ENCODE results near the gene CYP27B1. TPM values are rescaled to one million over a fixed set of nuclear protein-coding genes. Genes with fewer than 3 reads are reported as not detected.
"Not testable (repeated sequence)": the region's sequence is repeated elsewhere in the genome, so short reads cannot be mapped to it uniquely, and the experiment has no call there.

Gene CYP27B1
- total RNA-seq, 4 donors from 2014 or later = 3.0 TPM; not detected in 3

DNA sequence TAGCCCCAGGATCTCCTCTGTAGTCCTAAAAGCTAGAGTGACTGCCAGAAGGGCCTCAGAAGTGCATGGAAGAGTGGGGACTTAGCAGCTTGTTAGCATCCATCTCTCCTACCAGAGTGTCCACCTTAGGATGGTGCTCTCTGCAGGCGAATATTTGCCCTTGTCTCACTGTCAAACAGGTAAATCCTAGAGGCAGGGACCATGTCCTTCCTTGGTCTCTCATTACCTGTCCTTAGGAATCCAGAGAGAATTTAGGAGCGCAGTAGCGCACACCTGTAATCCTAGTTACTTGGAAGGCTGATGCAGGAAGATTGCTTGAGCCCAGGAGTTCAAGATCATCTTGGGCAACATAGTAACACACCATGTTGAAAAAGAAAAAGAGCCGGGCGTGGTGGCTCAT, 49.7 kb downstream of the CYP27B1 start:
- Histone ChIP-seq H3K4me1 (no peaks in the 10 kb centered on the region), H3K36me3 (peaks cover 0 to 97% (median 25%) of the 10 kb centered on the region in 3 donors), H3K27ac (no peak overlapping the region), H3K4me3 (no peak overlapping the region), H3K27me3 (no peaks in the 10 kb centered on the region), H3K9me3 (no peaks in the 10 kb centered on the region)
- DNase-seq (ENCODE audit: low spot score in 2 of 2) = no peak
- no peak for TF ChIP-seq POLR2A (IDR thresholded peaks at IDR 0.05)
- TF ChIP-seq EP300 (IDR thresholded peaks at IDR 0.05) = no peak
- TF ChIP-seq, protein P1, sequence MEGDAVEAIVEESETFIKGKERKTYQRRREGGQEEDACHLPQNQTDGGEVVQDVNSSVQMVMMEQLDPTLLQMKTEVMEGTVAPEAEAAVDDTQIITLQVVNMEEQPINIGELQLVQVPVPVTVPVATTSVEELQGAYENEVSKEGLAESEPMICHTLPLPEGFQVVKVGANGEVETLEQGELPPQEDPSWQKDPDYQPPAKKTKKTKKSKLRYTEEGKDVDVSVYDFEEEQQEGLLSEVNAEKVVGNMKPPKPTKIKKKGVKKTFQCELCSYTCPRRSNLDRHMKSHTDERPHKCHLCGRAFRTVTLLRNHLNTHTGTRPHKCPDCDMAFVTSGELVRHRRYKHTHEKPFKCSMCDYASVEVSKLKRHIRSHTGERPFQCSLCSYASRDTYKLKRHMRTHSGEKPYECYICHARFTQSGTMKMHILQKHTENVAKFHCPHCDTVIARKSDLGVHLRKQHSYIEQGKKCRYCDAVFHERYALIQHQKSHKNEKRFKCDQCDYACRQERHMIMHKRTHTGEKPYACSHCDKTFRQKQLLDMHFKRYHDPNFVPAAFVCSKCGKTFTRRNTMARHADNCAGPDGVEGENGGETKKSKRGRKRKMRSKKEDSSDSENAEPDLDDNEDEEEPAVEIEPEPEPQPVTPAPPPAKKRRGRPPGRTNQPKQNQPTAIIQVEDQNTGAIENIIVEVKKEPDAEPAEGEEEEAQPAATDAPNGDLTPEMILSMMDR (IDR thresholded peaks at IDR 0.05) = no peak
- 98 to 99% methylated on average over 5 of the region's 5 CpGs for WGBS, 2 donors

DNA sequence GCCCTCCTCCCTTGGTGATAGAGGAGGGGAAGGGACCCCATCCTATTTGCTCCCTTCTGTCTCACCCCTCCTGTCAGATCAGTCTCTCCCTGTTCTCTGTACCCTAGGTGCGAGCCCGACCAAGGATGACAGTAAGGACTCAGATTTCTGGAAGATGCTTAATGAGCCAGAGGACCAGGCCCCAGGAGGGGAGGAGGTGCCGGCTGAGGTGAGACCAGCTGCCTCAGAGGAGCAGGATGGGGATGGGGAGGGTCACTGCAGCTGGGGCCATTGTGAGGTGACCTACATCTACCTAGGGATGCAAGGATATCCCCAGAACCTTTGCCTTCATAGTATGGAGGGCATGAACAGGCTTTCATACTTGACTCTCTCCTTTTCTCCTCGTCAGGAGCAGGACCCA, 50.6 kb downstream of the CYP27B1 start:
- Histone ChIP-seq H3K9me3 (no peaks in the 10 kb centered on the region), H3K4me1 (no peaks in the 10 kb centered on the region), H3K4me3 (no peak overlapping the region), H3K27me3 (no peaks in the 10 kb centered on the region), H3K36me3 (peaks cover 0 to 97% (median 25%) of the 10 kb centered on the region in 3 donors), H3K27ac (no peak overlapping the region)
- WGBS, 2 donors = 90 to 92% methylated on average over 4 of the region's 4 CpGs
- no peak for DNase-seq (ENCODE audit: low spot score in 2 of 2)
- TF ChIP-seq, protein P1 (IDR thresholded peaks at IDR 0.05) = no peak
- TF ChIP-seq POLR2A (IDR thresholded peaks at IDR 0.05) (no peak), EP300 (IDR thresholded peaks at IDR 0.05) (no peak)

DNA sequence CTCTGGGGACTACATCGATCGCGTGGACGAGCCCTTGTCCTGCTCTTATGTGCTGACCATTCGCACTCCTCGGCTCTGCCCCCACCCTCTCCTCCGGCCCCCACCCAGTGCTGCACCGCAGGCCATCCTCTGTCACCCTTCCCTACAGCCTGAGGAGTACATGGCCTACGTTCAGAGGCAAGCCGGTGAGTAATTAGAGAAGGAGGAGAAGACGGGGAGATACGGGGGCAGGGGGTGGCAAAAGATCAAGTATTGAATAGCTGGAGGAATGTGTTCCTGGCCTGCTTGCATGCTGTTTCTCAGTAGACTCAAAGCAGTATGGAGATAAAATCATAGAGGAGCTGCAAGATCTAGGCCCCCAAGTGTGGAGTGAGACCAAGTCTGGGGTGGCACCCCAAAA, 51.1 kb downstream of the CYP27B1 start:
- TF ChIP-seq, protein P1 (IDR thresholded peaks at IDR 0.05) = no peak
- no peak for TF ChIP-seq POLR2A (IDR thresholded peaks at IDR 0.05)
- no peak for TF ChIP-seq EP300 (IDR thresholded peaks at IDR 0.05)
- no peaks in the 10 kb centered on the region for H3K9me3 ChIP-seq
- peaks cover 0 to 93% (median 22%) of the 10 kb centered on the region in 3 donors for H3K36me3 ChIP-seq
- no peaks in the 10 kb centered on the region for H3K4me1 ChIP-seq
- no peak overlapping the region for H3K4me3 ChIP-seq
- H3K27me3 ChIP-seq = no peaks in the 10 kb centered on the region
- WGBS, 2 donors = 89 to 90% methylated on average over 12 of the region's 12 CpGs
- H3K27ac ChIP-seq = no peak overlapping the region
- DNase-seq (ENCODE audit: low spot score in 2 of 2) = no peak

DNA sequence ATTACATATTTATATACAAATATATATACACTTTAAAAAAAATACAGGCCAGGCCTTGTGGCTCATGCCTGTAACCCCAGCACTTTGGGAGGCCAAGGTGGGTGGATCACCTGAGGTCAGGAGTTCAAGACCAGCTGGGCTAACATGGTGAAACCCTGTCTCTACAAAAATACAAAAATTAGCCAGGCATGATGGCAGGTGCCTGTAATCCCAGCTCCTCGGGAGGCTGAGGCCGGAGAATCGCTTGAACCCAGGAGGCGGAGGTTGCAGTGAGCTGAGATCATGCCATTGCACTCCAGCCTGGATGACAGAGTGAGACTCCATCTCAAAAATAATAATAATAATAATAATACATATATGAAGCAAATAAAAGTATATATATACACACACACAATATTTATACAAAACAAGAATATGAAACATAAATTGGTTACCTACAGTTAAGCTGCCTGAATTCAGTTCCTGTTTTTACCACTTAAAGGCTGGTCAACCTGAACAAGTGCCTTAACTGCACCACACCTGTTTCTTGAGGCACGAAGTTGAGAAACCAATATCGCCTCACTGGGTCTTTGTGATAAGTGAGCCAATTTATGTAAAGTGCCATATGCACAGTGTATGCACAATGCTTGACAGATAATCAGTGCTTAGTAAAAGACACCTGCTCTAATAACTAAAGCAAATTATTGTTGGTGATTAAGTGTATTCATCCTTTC, 51.7 kb downstream of the CYP27B1 start:
- H3K27me3 ChIP-seq; H3K4me3 ChIP-seq; H3K9me3 ChIP-seq; H3K27ac ChIP-seq; DNase-seq (ENCODE audit: low spot score in 2 of 2); H3K4me1 ChIP-seq: not testable (repeated sequence)
- peaks cover 0 to 87% (median 16%) of the 10 kb centered on the region in 3 donors for H3K36me3 ChIP-seq
- 90 to 96% methylated on average over 6 of the region's 6 CpGs for WGBS, 2 donors

DNA sequence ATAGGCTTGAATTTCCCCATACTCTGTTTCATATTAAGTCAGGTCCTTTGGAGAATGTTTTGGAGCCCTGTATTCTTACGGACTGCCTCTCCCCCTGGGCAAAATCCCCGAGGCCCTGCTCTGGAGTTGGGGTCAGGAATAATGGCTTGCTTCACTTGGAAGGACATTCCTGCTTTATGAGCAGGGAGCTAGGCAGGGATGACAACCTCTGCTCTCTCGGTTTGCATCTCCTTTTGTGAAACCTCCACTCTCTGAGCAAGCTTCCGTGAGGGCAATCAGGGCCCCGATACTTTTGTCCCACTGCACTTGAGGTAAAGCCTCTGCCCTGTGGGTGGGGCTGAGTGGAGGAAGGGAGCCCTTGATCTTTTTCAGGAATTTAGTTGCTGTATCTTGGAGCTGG, 53.7 kb downstream of the CYP27B1 start:
- Histone ChIP-seq H3K36me3 (peaks cover 0 to 81% (median 11%) of the 10 kb centered on the region in 3 donors), H3K9me3 (no peaks in the 10 kb centered on the region), H3K27ac (no peak overlapping the region), H3K27me3 (no peaks in the 10 kb centered on the region), H3K4me3 (no peak overlapping the region), H3K4me1 (no peaks in the 10 kb centered on the region)
- no peak for DNase-seq (ENCODE audit: low spot score in 2 of 2)
- TF ChIP-seq POLR2A (IDR thresholded peaks at IDR 0.05) = no peak
- WGBS, 2 donors = 60 to 66% methylated on average over 5 of the region's 5 CpGs

DNA sequence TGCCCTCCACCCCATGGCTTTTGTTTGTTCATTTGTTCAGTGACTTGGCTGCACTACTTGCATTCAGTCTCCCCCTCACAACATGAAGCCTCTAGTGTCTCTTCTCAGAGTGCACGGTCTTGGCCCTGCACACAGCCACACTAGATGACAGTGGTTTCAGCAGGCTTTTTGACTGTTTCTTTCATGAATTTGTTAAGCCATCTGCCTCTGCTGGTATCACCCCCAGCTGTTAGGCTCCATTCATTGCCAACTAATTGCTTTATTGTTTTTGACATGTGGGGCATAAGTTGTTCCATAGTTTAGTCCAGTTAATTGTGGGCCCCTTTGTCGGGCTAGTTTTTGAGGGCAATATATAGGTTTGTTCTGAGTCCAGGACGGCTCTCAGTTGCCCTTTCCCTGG, 54.2 kb downstream of the CYP27B1 start:
- DNase-seq (ENCODE audit: low spot score in 2 of 2) = no peak
- no peaks in the 10 kb centered on the region for H3K27me3 ChIP-seq
- H3K4me3 ChIP-seq = no peak overlapping the region
- H3K4me1 ChIP-seq = no peaks in the 10 kb centered on the region
- peaks cover 0 to 81% (median 7%) of the 10 kb centered on the region in 3 donors for H3K36me3 ChIP-seq
- TF ChIP-seq, protein P1 (IDR thresholded peaks at IDR 0.05) = no peak
- no peak for TF ChIP-seq POLR2A (IDR thresholded peaks at IDR 0.05)
- TF ChIP-seq EP300 (IDR thresholded peaks at IDR 0.05) = no peak
- WGBS, 2 donors = 63 to 82% methylated on average over 3 of the region's 3 CpGs
- no peak overlapping the region for H3K27ac ChIP-seq
- no peaks in the 10 kb centered on the region for H3K9me3 ChIP-seq

Small RNAs within 50 kb of the gene (small RNA-seq; reads per million reads assigned to genes)
- gene RNU6-1083P = not detected

Other genes starting within 250 kb of the CYP27B1 start
- gene DDIT3, start 246.6 kb downstream of the CYP27B1 start, total RNA-seq = 10 to 100 TPM; 35.2 to 49.2 (median 42.1) TPM
- 10 to 100 TPM; 23.0 to 49.2 (median 40.9) TPM for gene MBD6, start 244.3 kb downstream of the CYP27B1 start, total RNA-seq
- 100 to 1,000 TPM in 3 of 4 donors, 10 to 100 TPM in 1; 92.9 to 138 (median 130) TPM for gene DCTN2, start 219.9 kb downstream of the CYP27B1 start, total RNA-seq
- gene KIF5A, start 217.0 kb downstream of the CYP27B1 start, total RNA-seq = 1 to 10 TPM; 1.9 to 4.8 (median 2.9) TPM
- gene PIP4K2C, start 175.9 kb downstream of the CYP27B1 start, total RNA-seq = 10 to 100 TPM; 29.5 to 67.7 (median 35.9) TPM
- 10 to 100 TPM; 19.0 to 33.1 (median 28.1) TPM for gene DTX3, start 162.3 kb downstream of the CYP27B1 start, total RNA-seq
- 10 to 100 TPM; 31.2 to 91.2 (median 48.8) TPM for gene ARHGEF25, start 155.6 kb downstream of the CYP27B1 start, total RNA-seq
- 10 to 100 TPM; 14.5 to 43.8 (median 16.8) TPM for gene B4GALNT1, start 133.9 kb downstream of the CYP27B1 start, total RNA-seq
- 100 to 1,000 TPM; 185 to 288 (median 224) TPM for gene OS9, start 72.9 kb downstream of the CYP27B1 start, total RNA-seq
- 1 to 10 TPM; 1.1 to 5.7 (median 2.5) TPM for gene AGAP2, start 28.3 kb downstream of the CYP27B1 start, total RNA-seq
- gene TSPAN31, start 22.0 kb downstream of the CYP27B1 start, total RNA-seq = 100 to 1,000 TPM in 1 of 4 donors, 10 to 100 TPM in 3; 47.1 to 115 (median 80.1) TPM
- gene CDK4, start 14.8 kb downstream of the CYP27B1 start, total RNA-seq = 100 to 1,000 TPM in 2 of 4 donors, 10 to 100 TPM in 2; 79.1 to 156 (median 99.0) TPM
- 10 to 100 TPM in 2 of 4 donors, 1 to 10 TPM in 2; 4.2 to 19.8 (median 10.4) TPM for gene MARCHF9, start 12.0 kb downstream of the CYP27B1 start, total RNA-seq
- 10 to 100 TPM in 2 of 4 donors, 1 to 10 TPM in 2; 6.5 to 17.7 (median 10.1) TPM for gene METTL1, start 5.0 kb upstream of the CYP27B1 start, total RNA-seq
- gene EEF1AKMT3, start 5.5 kb upstream of the CYP27B1 start, total RNA-seq = 10 to 100 TPM in 2 of 4 donors, 1 to 10 TPM in 2; 8.0 to 16.3 (median 9.6) TPM
- 10 to 100 TPM; 13.5 to 23.2 (median 22.4) TPM for gene TSFM, start 15.7 kb upstream of the CYP27B1 start, total RNA-seq
- 1 to 10 TPM; 2.3 to 4.2 (median 3.3) TPM for gene AVIL, start 51.7 kb upstream of the CYP27B1 start, total RNA-seq
- 100 to 1,000 TPM; 117 to 141 (median 123) TPM for gene CTDSP2, start 79.7 kb upstream of the CYP27B1 start, total RNA-seq
- gene ATP23, start 174.5 kb upstream of the CYP27B1 start, total RNA-seq = 10 to 100 TPM in 2 of 4 donors, 1 to 10 TPM in 2; 2.2 to 20.7 (median 8.0) TPM